Nephron (organoid): Measurements from ENCODE around the gene KLF15.

Source experiments
- H3K27ac Mint-ChIP-seq, 3 experiments: 2 replicates each; pipeline ENCODE4 v1.8.0; 2020; ENCODE audit warnings: mixed read lengths in 3 of 3, mild to moderate bottlenecking in 2 of 3, moderate library complexity in 1 of 3
- H3K27me3 Mint-ChIP-seq: 2 replicates; pipeline ENCODE4 v1.8.0; 2021; ENCODE audit warnings: low read depth, mild to moderate bottlenecking, moderate library complexity, mixed read lengths
- H3K36me3 Mint-ChIP-seq: 2 replicates; pipeline ENCODE4 v1.8.0; 2020; ENCODE audit warnings: low read depth, mixed read lengths
- H3K4me1 Mint-ChIP-seq: 2 replicates; pipeline ENCODE4 v1.8.0; 2020; ENCODE audit warnings: mixed read lengths
- H3K4me3 Mint-ChIP-seq, 3 experiments: 2 replicates each; pipeline ENCODE4 v1.8.0; 2020; ENCODE audit warnings: mild to moderate bottlenecking in 3 of 3, mixed read lengths in 3 of 3, moderate library complexity in 2 of 3
- H3K9me3 Mint-ChIP-seq: 2 replicates; pipeline ENCODE4 v1.8.0; 2020; ENCODE audit warnings: mixed read lengths
- CTCF ChIP-seq, 3 experiments: fragments of 200-600 bp; sonication (generic); IDR thresholded peaks; one replicate each; pipeline ENCODE4 v1.5.0; 2021; ENCODE audit warnings: antibody characterized with exemption in 3 of 3; ENCODE audit not compliant: unreplicated experiment in 3 of 3

The KLF15 gene

GRCh38 chr3:126399756-126400155 lies 42.5 kb upstream of the KLF15 start:
- H3K9me3 Mint-ChIP-seq: no peaks in the 10 kb centered on the region
- H3K27ac Mint-ChIP-seq: no peak overlapping the region
- no peaks in the 10 kb centered on the region for H3K4me1 Mint-ChIP-seq
- H3K4me3 Mint-ChIP-seq: no peak overlapping the region
- peaks cover 27% of the 10 kb centered on the region for H3K27me3 Mint-ChIP-seq
- TF ChIP-seq CTCF (IDR thresholded peaks at IDR 0.05; ENCODE audit: unreplicated experiment in 3 of 3): no peak
- no peaks in the 10 kb centered on the region for H3K36me3 Mint-ChIP-seq

GRCh38 chr3:126399351-126399735 lies 42.1 kb upstream of the KLF15 start:
- peaks cover 30% of the 10 kb centered on the region for H3K27me3 Mint-ChIP-seq

GRCh38 chr3:126398423-126399350 lies 41.5 kb upstream of the KLF15 start:
- no peak overlapping the region for H3K4me3 Mint-ChIP-seq
- H3K27me3 Mint-ChIP-seq: peaks cover 36% of the 10 kb centered on the region
- TF ChIP-seq CTCF (IDR thresholded peaks at IDR 0.05; ENCODE audit: unreplicated experiment in 3 of 3): no peak
- no peak overlapping the region for H3K27ac Mint-ChIP-seq
- no peaks in the 10 kb centered on the region for H3K4me1 Mint-ChIP-seq
- no peaks in the 10 kb centered on the region for H3K36me3 Mint-ChIP-seq
- H3K9me3 Mint-ChIP-seq: no peaks in the 10 kb centered on the region

More at GRCh38 chr3:126399351-126399735, 42.1 kb upstream of the KLF15 start:
- Mint-ChIP-seq H3K27ac (no peak overlapping the region), H3K4me1 (no peaks in the 10 kb centered on the region), H3K4me3 (no peak overlapping the region), H3K36me3 (no peaks in the 10 kb centered on the region), H3K9me3 (no peaks in the 10 kb centered on the region)
- TF ChIP-seq CTCF (IDR thresholded peaks at IDR 0.05; ENCODE audit: unreplicated experiment in 3 of 3): no peak

- H3K4me1 Mint-ChIP-seq: no peaks in the 10 kb centered on the region
- no peak for TF ChIP-seq CTCF (IDR thresholded peaks at IDR 0.05; ENCODE audit: unreplicated experiment in 3 of 3)
- peaks cover 45% of the 10 kb centered on the region for H3K27me3 Mint-ChIP-seq
- H3K9me3 Mint-ChIP-seq: no peaks in the 10 kb centered on the region
- H3K4me3 Mint-ChIP-seq: no peak overlapping the region
- H3K36me3 Mint-ChIP-seq: no peaks in the 10 kb centered on the region
- no peak overlapping the region for H3K27ac Mint-ChIP-seq
Measured at GRCh38 chr3:126397610-126398422, 40.6 kb upstream of the KLF15 start.

- Mint-ChIP-seq H3K27ac (no peak overlapping the region), H3K4me1 (no peaks in the 10 kb centered on the region), H3K4me3 (no peak overlapping the region), H3K27me3 (peaks cover 51% of the 10 kb centered on the region), H3K36me3 (no peaks in the 10 kb centered on the region), H3K9me3 (no peaks in the 10 kb centered on the region)
- no peak for TF ChIP-seq CTCF (IDR thresholded peaks at IDR 0.05; ENCODE audit: unreplicated experiment in 3 of 3)
Measured at GRCh38 chr3:126396536-126396935, 39.3 kb upstream of the KLF15 start.
